GM18951 (cell line): ENCODE measurements around the gene PHAF1.

Experiments
- POLR2A ChIP-seq: IDR thresholded peaks from 4 replicates; pipeline ENCODE4 v1.6.1; 2011; ENCODE audit warnings: mild to moderate bottlenecking; ENCODE audit not compliant: insufficient read length, insufficient read depth; ENCODE audit errors: extremely low read depth
- in situ Hi-C: fragments of 300-500 bp; cut with MboI; formaldehyde crosslinking; loops from one replicate; pipeline ENCODE4 v1.12.0; 2022; ENCODE audit warnings: low sequenced_read_pairs, mixed read lengths, inconsistent platforms; ENCODE audit not compliant: unreplicated experiment

The PHAF1 gene

GRCh38 chr16:67165121-67166078 lies 55.7 kb downstream of the PHAF1 start:
- in situ Hi-C loops, result no loop called here
- TF ChIP-seq POLR2A, result no peak

- in situ Hi-C loops, result no loop called here
- TF ChIP-seq POLR2A, result no peak
Measured at GRCh38 chr16:67166110-67166547, 56.4 kb downstream of the PHAF1 start.

- TF ChIP-seq POLR2A, result no peak
- in situ Hi-C loops, result no loop called here
Measured at GRCh38 chr16:67166598-67167168, 56.9 kb downstream of the PHAF1 start.

DNA sequence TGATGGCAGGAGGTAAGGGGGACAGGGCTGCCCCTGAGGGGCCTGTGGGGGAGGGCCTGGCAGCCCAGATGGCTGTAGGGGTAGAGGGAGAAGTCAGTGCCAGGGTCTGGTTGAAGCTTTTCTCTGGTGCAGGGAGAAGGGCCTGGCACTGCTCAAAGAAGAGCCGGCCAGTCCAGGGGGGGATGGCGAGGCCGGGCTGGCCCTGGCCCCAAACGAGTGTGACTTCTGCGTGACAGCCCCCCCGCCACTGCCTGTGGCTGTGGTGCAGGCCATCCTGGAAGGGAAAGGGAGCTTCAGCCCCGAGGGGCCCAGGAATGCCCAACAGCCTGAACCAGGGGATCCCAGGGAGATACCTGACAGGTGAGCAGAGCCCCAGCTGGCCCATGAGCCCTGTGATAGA lies 57.8 kb downstream of the PHAF1 start:
- no peak for TF ChIP-seq POLR2A
- in situ Hi-C loops, result no loop called here

DNA sequence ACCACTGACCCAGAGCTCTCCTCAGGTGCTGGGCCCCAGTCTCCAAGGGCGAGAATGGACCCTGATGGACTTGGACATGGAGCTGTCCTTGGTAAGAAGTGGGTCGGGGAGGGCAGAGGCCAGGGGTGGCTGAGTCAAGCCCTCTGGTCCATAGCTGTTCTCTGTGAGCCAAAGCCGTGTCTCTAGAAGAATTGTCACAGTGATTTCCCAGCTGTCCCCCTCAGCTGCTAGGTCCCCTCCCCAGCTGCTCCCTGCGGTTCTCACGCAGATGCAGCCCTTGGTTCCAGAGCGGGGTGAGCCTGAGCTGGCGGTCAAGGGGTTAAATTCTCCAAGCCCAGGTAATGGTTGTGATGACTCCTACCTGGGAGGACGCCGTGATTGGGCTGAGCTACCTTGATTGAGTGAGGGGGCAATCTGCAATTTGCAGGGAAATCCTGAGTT lies 59.3 kb downstream of the PHAF1 start:
- in situ Hi-C loops, result no loop called here
- TF ChIP-seq POLR2A, result no peak

DNA sequence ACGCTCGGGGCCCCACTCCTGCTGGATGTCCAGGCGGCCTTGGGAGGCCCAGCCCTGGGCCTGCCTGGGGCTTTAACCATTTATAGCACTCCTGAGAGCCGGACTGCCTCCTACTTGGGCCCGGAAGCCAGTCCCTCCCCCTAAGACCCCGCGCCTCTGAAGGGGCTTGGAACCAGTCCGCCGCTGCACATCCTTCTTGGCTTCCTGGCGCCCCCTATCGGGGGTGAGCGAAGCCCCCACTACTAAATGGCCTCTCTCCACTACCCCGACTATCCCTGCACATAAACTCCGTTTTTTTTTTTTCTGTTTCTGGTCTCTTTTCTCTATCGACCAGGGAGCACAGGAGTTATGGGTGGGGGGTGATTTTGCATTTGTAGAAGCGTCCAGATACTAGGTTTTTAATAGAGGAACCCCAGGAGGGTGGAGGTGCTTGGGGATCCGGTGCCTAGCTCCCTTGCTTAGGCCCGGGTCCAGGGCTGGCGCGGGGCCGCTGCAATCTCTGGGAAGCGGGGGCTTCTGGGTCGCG lies 60.0 kb downstream of the PHAF1 start:
- in situ Hi-C loops, result no loop called here
- no peak for TF ChIP-seq POLR2A

DNA sequence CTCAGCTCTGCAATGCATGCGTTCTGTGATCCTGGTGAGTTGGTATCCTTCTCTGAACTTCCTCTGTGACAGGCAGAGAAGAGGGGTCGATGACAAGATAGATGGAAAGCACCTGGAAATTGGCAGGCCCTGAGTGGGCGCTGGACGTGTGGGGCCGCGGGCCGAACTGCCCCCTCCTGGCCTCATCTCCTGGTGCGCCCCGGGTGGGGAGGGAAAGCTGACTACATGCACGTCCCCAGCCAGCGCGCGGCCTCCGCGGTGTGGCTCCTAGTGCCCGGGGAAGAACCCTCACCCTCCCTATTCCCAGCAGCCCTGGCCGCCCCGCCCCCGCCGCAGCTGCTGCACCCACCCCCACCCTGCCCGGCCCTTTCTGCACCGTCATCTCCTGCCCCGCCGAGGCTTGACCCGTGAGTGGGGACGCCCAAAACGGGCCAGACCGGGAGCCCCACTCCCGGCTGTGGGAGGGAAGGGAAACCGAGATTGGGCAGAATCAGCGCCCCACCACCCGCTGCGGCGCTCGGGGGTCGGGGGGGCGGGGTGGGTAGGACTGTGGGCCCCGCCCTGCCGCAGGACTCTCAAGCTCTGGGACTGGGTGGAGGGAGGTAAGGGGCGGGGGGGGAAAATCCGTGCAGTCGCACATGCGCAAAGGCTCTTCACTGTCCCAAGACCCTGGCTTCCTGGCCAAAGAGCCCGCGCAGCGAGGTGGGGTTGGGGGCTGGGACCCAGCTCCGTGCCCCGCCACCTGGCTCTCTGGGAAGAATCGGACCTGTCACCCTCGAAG lies 60.6 kb downstream of the PHAF1 start, which contains the start of gene NOL3:
Gene NOL3 (plus strand): TSS at position 371 of the 781 bp plus-strand sequence.
- in situ Hi-C loops, result no loop called here

GRCh38 chr16:67170949-67171649 lies 61.4 kb downstream of the PHAF1 start:
- in situ Hi-C loops, result no loop called here
- no peak for TF ChIP-seq POLR2A

More for the DNA sequence above, 60.6 kb downstream of the PHAF1 start, which contains the start of gene NOL3:
- peak; percentile 56 for TF ChIP-seq POLR2A

GRCh38 chr16:67173323-67173722 lies 63.6 kb downstream of the PHAF1 start:
- in situ Hi-C loops, result no loop called here
- TF ChIP-seq POLR2A, result no peak

DNA sequence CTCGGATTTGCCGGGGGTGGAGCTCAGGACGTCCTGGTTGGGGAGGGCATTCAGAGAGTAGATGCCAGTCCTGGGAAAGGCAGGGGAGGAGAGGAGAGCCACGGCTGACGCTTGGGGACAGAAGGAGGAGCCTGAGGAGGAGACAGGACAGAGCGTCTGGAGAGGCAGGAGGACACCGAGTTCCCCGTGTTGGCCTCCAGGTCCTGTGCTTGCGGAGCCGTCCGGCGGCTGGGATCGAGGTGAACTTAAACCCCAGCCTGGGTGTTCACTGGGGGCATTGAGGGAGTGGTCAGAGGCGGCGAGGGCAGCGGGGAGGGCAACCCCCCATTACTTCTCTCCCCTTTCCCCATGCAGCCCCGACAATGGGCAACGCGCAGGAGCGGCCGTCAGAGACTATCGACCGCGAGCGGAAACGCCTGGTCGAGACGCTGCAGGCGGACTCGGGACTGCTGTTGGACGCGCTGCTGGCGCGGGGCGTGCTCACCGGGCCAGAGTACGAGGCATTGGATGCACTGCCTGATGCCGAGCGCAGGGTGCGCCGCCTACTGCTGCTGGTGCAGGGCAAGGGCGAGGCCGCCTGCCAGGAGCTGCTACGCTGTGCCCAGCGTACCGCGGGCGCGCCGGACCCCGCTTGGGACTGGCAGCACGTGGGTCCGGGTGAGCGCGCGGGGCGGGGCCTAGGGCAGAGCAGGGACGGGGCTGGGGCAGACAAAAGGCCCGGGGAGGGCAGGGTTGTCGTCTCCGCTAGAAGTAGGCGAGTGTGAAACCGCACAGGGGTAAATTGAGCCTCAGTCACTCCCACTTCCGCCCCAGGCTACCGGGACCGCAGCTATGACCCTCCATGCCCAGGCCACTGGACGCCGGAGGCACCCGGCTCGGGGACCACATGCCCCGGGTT lies 64.3 kb downstream of the PHAF1 start:
- in situ Hi-C loops, result no loop called here

GRCh38 chr16:67174706-67175231 lies 65.0 kb downstream of the PHAF1 start:
- in situ Hi-C loops, result no loop called here
- no peak for TF ChIP-seq POLR2A

More for the DNA sequence above, 64.3 kb downstream of the PHAF1 start:
- peak; percentile 48 for TF ChIP-seq POLR2A
